ENCODE data around the gene ARRB2. TPM values are rescaled to one million over a fixed set of nuclear protein-coding genes. Genes with fewer than 3 reads are reported as not detected.
A peak's percentile ranks its signal among the peaks of the same experiment; 100 is the strongest.

Gene ARRB2
- 33.3 and 64.9 TPM in 2 replicates for total RNA-seq (ENCODE audit: low replicate concordance)

DNA sequence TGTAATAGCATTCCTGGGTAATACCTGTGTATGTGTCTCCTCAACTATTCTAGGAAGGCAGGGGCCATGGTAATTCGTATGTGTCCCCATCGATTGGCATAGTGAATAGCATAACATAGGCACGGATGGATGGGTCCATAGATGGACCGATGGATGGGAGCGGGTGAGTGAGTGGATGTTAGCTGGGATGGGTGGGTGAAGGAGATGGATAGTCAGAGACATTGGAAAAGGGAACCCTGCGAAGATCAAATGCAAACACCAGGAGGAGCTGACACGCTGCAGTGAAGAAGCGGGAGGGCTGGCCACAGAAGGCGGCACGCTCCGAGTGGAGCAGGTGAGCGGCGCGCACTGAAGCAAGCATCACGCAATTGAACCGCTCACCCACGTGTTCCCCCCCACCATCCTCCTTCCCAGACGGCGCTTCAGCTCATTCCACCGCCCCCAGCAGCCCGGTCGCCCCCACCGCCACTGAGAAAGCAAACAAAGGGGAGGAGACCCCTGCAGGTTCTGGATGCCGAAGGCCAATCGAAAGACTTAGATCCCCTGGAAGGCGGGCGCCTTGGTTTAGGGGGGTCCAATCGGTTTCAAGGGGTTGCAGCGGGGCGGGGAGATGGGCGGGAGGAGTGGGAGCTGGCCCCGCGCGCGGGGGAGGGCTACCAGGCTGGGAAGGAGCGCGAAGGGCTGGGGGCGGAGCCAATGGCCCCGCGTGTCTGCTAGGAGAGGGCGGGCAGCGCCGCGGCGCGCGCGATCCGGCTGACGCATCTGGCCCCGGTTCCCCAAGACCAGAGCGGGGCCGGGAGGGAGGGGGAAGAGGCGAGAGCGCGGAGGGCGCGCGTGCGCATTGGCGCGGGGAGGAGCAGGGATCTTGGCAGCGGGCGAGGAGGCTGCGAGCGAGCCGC lies at the start of gene ARRB2:
Gene ARRB2, plus strand, starts transcription at position 839 of the 899 bp plus-strand sequence. CDS start 90 bp downstream, outside the sequence.
- H3K4me2 ChIP-seq = peak within 1 kb of the TSS; percentile 98
- H3F3A ChIP-seq (ENCODE audit: low read depth) = peaks cover 23% of the 10 kb centered on the region
- peaks cover 23% of the 10 kb centered on the region for H3K4me1 Mint-ChIP-seq
- H3K4me3 Mint-ChIP-seq = peak within 1 kb of the TSS; percentile 86
- peaks cover 3% of the 10 kb centered on the region for H3K27me3 Mint-ChIP-seq (ENCODE audit: insufficient read depth, low read depth)
- peaks cover 27% of the 10 kb centered on the region for H3K79me2 ChIP-seq (ENCODE audit: low read depth)
- H3K27ac ChIP-seq = no peak within 1 kb of the TSS
- H3K27ac Mint-ChIP-seq = peak within 1 kb of the TSS; percentile 58
- no peaks in the 10 kb centered on the region for H3K36me3 ChIP-seq
- peak within 1 kb of the TSS; percentile 83 for H2AFZ ChIP-seq (replicated peaks)
- peaks cover 3% of the 10 kb centered on the region for H3K4me1 ChIP-seq
- peak; percentile 98 for DNase-seq (ENCODE audit: low spot score)
- no peaks in the 10 kb centered on the region for H3K9me3 Mint-ChIP-seq
- H3K36me3 Mint-ChIP-seq = no peaks in the 10 kb centered on the region
- H3K9ac ChIP-seq = peak within 1 kb of the TSS; percentile 24
- no peak for TF ChIP-seq EZH2phosphoT487 (IDR thresholded peaks at IDR 0.05)
- TF ChIP-seq, protein P1, sequence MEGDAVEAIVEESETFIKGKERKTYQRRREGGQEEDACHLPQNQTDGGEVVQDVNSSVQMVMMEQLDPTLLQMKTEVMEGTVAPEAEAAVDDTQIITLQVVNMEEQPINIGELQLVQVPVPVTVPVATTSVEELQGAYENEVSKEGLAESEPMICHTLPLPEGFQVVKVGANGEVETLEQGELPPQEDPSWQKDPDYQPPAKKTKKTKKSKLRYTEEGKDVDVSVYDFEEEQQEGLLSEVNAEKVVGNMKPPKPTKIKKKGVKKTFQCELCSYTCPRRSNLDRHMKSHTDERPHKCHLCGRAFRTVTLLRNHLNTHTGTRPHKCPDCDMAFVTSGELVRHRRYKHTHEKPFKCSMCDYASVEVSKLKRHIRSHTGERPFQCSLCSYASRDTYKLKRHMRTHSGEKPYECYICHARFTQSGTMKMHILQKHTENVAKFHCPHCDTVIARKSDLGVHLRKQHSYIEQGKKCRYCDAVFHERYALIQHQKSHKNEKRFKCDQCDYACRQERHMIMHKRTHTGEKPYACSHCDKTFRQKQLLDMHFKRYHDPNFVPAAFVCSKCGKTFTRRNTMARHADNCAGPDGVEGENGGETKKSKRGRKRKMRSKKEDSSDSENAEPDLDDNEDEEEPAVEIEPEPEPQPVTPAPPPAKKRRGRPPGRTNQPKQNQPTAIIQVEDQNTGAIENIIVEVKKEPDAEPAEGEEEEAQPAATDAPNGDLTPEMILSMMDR (IDR thresholded peaks at IDR 0.05) = peak; percentile 62
- no peak for TF ChIP-seq EZH2 (IDR thresholded peaks at IDR 0.05)
- H3K9me3 ChIP-seq (ENCODE audit: low read depth) = no peaks in the 10 kb centered on the region
- peak within 1 kb of the TSS; percentile 89 for H3K4me3 ChIP-seq
- no peaks in the 10 kb centered on the region for H3K27me3 ChIP-seq
- H4K20me1 ChIP-seq (ENCODE audit: low read depth) = peaks cover 10% of the 10 kb centered on the region

DNA sequence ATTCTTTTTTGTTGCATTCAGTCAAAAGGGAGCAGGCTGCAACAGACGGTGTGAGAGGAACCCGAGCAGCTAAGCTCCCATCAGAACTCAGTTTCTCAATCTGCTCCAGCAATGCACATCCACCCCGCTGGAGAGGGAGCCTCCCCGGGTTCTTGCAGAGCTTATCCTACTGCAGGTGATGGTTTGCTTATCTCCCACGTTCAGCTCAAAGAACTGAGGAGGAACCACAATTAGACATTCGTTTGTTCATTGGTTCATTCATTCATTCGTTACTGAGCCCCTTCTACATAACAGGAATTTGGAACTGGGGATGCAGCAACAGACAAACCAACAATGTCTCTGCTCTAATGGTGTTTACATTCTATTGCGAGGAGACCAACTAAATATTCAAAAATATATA lies 46.7 kb upstream of the ARRB2 start:
- H3K36me3 Mint-ChIP-seq = no peaks in the 10 kb centered on the region
- H2AFZ ChIP-seq (replicated peaks) = no peak overlapping the region
- no peaks in the 10 kb centered on the region for H4K20me1 ChIP-seq (ENCODE audit: low read depth)

DNA sequence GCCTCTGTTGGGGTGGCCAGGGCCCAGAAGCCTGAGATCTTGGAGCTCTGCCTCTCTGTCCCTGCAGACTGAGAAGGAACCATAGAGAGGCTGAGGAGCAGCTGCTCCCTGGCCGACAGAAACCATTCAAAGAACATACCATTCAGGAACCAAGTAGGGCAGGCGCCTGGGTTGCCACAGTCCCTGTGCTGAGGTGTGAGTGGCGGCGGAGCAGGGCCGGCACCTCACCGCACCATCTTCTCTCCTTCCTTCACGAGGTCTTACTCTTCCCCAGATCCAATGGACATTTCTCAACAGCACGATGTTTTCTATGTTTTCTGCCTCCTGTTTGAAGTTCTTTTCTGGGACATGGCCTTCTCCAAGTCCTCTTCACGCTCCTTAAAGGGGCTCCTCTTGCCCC lies 46.2 kb upstream of the ARRB2 start:
- no peak overlapping the region for H3K4me2 ChIP-seq
- TF ChIP-seq EZH2 (IDR thresholded peaks at IDR 0.05) = no peak
- TF ChIP-seq, protein P1 (IDR thresholded peaks at IDR 0.05) = no peak
- no peak for TF ChIP-seq EZH2phosphoT487 (IDR thresholded peaks at IDR 0.05)
- no peaks in the 10 kb centered on the region for H3K79me2 ChIP-seq (ENCODE audit: low read depth)
- H3F3A ChIP-seq (ENCODE audit: low read depth) = peaks cover 14% of the 10 kb centered on the region
- no peaks in the 10 kb centered on the region for H3K4me1 ChIP-seq
- H3K36me3 ChIP-seq = no peaks in the 10 kb centered on the region
- Mint-ChIP-seq H3K27ac (no peak overlapping the region), H3K36me3 (no peaks in the 10 kb centered on the region), H3K4me3 (no peak overlapping the region), H3K9me3 (no peaks in the 10 kb centered on the region), H3K4me1 (no peaks in the 10 kb centered on the region), H3K27me3 (ENCODE audit: insufficient read depth, low read depth) (no peaks in the 10 kb centered on the region)
- no peak overlapping the region for H3K27ac ChIP-seq
- H4K20me1 ChIP-seq (ENCODE audit: low read depth) = no peaks in the 10 kb centered on the region
- no peak overlapping the region for H2AFZ ChIP-seq (replicated peaks)
- H3K9me3 ChIP-seq (ENCODE audit: low read depth) = no peaks in the 10 kb centered on the region
- no peak for DNase-seq (ENCODE audit: low spot score)
- H3K9ac ChIP-seq = no peak overlapping the region
- no peaks in the 10 kb centered on the region for H3K27me3 ChIP-seq
- H3K4me3 ChIP-seq = no peak overlapping the region

More for the DNA sequence above, 46.7 kb upstream of the ARRB2 start:
- TF ChIP-seq EZH2 (IDR thresholded peaks at IDR 0.05) = no peak
- TF ChIP-seq, protein P1 (IDR thresholded peaks at IDR 0.05) = no peak
- TF ChIP-seq EZH2phosphoT487 (IDR thresholded peaks at IDR 0.05) = no peak
- Mint-ChIP-seq H3K4me3 (no peak overlapping the region), H3K4me1 (no peaks in the 10 kb centered on the region), H3K9me3 (no peaks in the 10 kb centered on the region), H3K27me3 (ENCODE audit: insufficient read depth, low read depth) (no peaks in the 10 kb centered on the region), H3K27ac (no peak overlapping the region)
- Histone ChIP-seq H3K79me2 (ENCODE audit: low read depth) (no peaks in the 10 kb centered on the region), H3K4me1 (no peaks in the 10 kb centered on the region), H3K27me3 (no peaks in the 10 kb centered on the region), H3K27ac (no peak overlapping the region), H3K9me3 (ENCODE audit: low read depth) (no peaks in the 10 kb centered on the region), H3K9ac (no peak overlapping the region), H3F3A (ENCODE audit: low read depth) (peaks cover 14% of the 10 kb centered on the region), H3K4me3 (no peak overlapping the region), H3K4me2 (no peak overlapping the region), H3K36me3 (no peaks in the 10 kb centered on the region)
- no peak for DNase-seq (ENCODE audit: low spot score)

All from neural progenitor cell (in vitro differentiated cells).